Astrocyte of the hippocampus (primary cell): Measurements from ENCODE around the gene ANO1.

Experiments
- DNase-seq: peaks from one replicate; pipeline ENCODE4 v3.0.0; 2011; ENCODE audit warnings: low read depth, low spot score

ANO1 gene

DNA sequence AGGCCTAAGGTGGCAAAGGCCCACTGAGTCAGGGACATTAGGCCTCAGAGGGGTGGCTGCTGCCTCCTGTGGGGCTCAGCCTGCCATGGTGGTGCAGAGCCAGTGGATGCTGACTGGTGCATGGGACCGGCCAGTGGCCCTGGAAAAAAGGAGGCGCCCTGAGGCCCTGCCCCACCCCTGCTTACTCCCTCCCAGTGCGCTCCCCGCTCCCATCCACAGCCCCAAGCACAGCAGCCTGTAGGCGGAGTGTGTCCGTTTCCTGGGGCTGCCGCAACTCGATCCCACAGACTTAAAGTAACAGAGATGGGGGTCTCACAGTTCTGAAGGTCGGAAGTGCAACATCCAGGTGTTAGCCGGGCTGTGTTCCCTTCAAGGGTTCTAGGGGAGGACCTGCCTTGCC, 86.6 kb downstream of the ANO1 start:
- DNase-seq: no peak

GRCh38 chr11:70167120-70167519, 89.0 kb downstream of the ANO1 start:
- no peak for DNase-seq

GRCh38 chr11:70167723-70168404, 89.7 kb downstream of the ANO1 start:
- no peak for DNase-seq

- no peak for DNase-seq
These were observed 90.3 kb downstream of the ANO1 start for GRCh38 chr11:70168405-70168754.

- no peak for DNase-seq
These were observed 91.0 kb downstream of the ANO1 start for GRCh38 chr11:70169127-70169526.

- no peak for DNase-seq
These were observed 91.5 kb downstream of the ANO1 start for GRCh38 chr11:70169632-70170031.

- DNase-seq: no peak
These were observed 92.6 kb downstream of the ANO1 start for GRCh38 chr11:70170596-70171210.

GRCh38 chr11:70173018-70173417, 94.9 kb downstream of the ANO1 start:
- no peak for DNase-seq

DNA sequence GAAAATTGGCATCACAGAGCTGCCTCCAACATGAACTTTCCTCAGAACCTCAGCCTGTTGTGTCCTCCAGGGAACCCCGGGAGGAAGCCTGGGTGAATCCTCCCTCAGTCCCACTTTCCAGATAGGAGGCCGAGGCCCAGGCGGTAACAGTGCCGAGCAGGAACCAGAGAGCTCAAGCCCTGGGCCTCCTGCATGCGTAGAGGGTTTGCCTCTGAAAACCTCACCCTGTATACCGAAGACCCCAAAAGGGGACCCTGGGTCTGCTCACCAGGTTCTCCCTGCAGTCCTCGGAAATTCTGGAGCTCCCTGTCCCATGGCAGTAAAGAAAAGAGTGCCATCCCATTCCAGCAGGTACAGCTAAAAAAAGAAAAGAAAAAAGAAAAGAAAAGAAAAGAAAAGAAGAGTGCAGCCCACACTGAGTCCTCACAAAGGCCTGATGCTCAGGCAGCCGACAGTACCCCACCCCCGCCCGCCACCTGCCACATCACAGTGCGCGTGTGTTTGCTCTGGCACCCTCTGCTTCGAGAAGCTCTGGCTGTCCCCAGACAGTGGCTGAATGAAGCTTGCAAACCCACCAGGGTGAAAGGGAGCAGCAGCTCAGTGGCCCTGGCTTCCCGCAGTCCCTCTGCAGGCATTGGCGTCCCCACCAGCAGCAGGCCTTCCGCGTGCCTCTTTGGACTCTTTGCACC, 96.6 kb downstream of the ANO1 start:
- DNase-seq: no peak

DNA sequence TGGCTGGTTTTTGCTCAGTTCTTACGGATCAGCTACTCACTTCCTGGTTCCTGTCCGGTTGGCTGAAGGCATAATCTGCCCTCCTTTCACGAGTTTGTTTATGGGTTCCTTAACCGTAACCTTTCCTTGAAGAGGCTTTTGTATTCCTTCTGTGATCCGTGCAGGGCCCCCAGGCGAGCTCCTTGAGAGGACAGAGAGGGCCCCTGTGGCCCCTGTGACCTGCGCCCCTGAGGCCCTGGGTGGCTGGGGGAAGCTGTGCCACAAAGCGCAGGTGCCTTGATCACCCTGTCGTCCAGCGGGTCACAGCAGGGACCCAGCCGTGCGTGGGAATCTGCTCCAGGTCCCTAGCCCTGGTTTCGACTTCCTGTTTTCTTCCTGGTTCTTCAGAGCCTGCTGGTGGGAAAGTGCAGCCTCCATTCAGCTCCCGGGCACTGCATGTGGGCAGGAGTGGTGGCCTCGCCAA, 97.2 kb downstream of the ANO1 start:
- DNase-seq: no peak

GRCh38 chr11:70176940-70177689, 99.0 kb downstream of the ANO1 start:
- DNase-seq: no peak

DNA sequence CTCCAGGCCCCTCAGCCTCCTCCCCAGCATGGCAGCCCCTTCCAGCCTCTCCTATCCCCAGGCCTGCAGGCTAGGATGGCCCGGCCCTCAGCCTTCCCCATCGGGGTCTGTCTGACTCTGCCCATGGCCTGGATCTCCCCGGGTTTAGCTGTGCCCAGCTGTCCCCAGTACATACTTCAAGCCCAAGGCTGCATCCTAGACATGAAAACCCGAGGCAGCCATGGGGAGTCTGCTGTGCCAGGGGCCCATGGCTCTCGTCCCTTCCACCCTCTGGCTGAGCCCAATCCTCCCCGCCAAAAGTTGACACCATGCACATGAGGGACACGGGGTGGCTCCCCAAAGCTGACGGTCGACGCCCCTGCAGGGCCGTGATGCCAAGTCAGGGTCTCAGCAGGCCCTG, 102.8 kb downstream of the ANO1 start:
- DNase-seq: no peak

- no peak for DNase-seq
These were observed 104.1 kb downstream of the ANO1 start for GRCh38 chr11:70182266-70182665.

DNA sequence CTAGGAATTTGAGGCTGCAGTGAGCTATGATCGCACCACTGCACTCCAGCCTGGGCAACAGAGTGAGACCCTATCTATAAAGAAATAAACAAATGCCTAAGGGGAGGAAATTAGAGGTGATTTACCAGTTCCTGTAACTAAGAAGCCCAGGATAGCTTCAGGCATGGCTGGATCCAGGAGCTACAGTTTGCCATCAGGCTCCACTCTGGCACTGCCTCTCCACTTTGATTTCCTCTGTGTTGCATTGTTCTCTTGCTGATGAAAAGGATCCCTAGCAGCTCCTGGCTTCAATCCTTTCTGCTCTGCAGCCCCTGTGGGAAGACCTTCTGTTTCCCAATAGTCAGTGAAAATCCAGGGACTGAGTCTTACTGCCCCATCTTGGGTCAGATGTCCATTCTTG, 104.9 kb downstream of the ANO1 start:
- DNase-seq: no peak

GRCh38 chr11:70183483-70184176, 105.5 kb downstream of the ANO1 start:
- DNase-seq: no peak

- no peak for DNase-seq
These were observed 106.3 kb downstream of the ANO1 start for GRCh38 chr11:70184396-70184795.

DNA sequence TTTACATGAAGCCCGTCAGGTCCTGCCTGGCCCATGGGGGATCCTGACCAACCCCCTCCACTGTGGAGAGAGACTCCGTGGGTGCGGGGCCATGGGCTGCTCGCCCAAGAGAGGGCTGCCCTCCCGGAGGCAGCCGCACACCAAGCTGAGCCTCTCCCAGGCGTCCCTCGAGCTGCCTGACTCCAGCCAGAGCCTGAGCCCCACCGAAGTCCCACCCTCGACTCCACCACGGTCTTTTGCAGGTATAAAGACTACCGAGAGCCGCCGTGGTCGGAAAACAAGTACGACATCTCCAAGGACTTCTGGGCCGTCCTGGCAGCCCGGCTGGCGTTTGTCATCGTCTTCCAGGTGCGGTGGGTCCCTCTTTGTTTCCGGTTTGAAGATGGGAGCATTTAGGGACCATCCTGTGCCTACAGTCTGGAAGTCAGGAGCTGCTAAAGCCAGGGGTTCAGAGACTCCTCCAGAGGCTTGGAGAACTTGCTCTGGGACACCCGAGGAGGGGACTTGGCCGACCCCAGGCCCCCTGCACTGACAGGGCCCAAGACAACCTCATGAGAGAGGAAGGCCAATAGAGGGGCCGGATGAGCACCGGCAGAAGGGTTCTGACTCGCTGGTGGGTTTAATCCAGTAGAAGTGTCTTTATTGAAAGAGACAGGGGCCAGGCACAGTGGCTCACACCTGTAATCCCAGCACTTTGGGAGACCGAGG, 107.4 kb downstream of the ANO1 start:
- DNase-seq: no peak

- DNase-seq: no peak
These were observed 108.3 kb downstream of the ANO1 start for GRCh38 chr11:70186420-70186819.

DNA sequence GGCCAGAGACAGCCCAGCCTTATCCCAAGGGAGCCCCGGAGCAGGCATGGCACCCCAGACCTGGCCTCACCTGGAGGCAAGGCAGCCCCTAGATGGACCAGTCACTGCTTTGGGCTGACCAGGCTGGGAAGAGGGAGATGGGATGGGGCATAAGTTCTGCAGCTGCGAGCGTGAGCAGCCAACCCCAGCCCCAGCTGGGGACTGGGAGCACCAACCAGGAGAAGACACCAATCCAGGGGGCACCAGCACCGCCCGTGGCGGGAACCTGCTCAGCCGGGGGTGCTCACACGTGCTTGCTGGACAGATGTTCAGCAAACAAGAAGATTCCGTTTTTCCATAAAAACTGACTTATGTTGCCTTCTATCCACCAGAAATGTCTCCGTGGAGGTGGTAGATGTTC, 108.8 kb downstream of the ANO1 start:
- DNase-seq: no peak

DNA sequence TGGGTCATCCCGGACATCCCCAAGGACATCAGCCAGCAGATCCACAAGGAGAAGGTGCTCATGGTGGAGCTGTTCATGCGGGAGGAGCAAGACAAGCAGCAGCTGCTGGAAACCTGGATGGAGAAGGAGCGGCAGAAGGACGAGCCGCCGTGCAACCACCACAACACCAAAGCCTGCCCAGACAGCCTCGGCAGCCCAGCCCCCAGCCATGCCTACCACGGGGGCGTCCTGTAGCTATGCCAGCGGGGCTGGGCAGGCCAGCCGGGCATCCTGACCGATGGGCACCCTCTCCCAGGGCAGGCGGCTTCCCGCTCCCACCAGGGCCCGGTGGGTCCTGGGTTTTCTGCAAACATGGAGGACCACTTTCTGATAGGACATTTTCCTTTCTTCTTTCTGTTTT, 109.7 kb downstream of the ANO1 start:
- no peak for DNase-seq

GRCh38 chr11:70189622-70190021, 111.5 kb downstream of the ANO1 start:
- DNase-seq: no peak
